ENCODE results near the gene RGS17. TPM values are rescaled to one million over a fixed set of nuclear protein-coding genes. Genes with fewer than 3 reads are reported as not detected.

Gene RGS17
- total and polyA plus RNA-seq, 2 experiments from 2014 or later: 0.15 to 1.1 TPM

DNA sequence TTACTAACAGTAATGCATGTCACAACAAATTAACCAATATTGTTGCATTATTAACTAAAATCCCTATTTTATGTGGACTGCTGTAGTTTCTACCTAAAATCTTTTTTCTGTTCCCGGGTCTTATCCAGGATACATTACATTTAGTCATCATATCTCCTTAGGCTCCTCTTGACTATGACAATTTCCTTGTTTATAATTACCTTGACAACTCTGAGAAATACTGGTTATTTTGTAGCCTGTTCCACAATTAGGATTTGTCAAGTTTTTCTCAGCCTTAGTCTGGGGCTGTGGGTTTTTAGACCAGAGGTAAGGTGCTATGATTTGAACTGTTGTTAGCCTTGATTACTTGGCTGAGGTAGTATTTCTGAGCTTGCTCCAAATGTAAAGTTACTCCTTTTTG, 152.0 kb downstream of the RGS17 start:
- Histone ChIP-seq H3K36me3 (peaks cover 13% of the 10 kb centered on the region), H3K9me3 (ENCODE audit: low read depth) (no peaks in the 10 kb centered on the region), H3K27ac (no peak overlapping the region), H3K4me1 (ENCODE audit: low read depth) (peaks cover 17% of the 10 kb centered on the region), H3K27me3 (no peaks in the 10 kb centered on the region), H3K4me3 (no peak overlapping the region)
- TF ChIP-seq CTCF (IDR thresholded peaks at IDR 0.05; ENCODE audit: low read depth, low read length): no peak
- DNase-seq (ENCODE audit: low read depth in 1 of 2, low spot score in 1 of 2): no peak

DNA sequence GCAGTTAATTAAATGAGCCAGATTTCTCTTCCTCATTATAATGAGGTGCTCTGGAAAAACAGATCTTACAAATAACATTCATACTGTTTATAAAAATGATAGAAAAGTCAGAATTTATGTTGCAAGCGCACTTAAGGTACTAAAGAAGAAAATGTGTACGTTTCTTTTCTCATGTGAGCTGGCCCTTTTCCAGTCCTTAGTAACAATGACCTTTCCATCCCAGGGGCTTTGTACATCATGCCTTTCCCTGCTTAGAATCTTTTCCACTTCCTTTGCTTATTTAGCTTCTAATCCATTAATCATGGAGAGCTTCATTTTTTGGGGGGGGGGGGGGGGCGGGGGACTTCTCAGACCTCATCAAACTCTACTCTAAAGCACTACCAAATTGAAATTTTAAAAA, 153.0 kb downstream of the RGS17 start:
- H3K9me3 ChIP-seq (ENCODE audit: low read depth): no peaks in the 10 kb centered on the region
- H3K4me1 ChIP-seq (ENCODE audit: low read depth): peaks cover 17% of the 10 kb centered on the region
- H3K27me3 ChIP-seq: no peaks in the 10 kb centered on the region
- DNase-seq (ENCODE audit: low read depth in 1 of 2, low spot score in 1 of 2): peak in 1 of 2 donors; percentile 22
- peaks cover 19% of the 10 kb centered on the region for H3K36me3 ChIP-seq
- TF ChIP-seq CTCF (IDR thresholded peaks at IDR 0.05; ENCODE audit: low read depth, low read length): no peak
- no peak overlapping the region for H3K4me3 ChIP-seq
- no peak overlapping the region for H3K27ac ChIP-seq

GRCh38 chr6:152977556-152977955, 153.5 kb downstream of the RGS17 start:
- no peak for TF ChIP-seq CTCF (IDR thresholded peaks at IDR 0.05; ENCODE audit: low read depth, low read length)
- Histone ChIP-seq H3K4me1 (ENCODE audit: low read depth) (peaks cover 17% of the 10 kb centered on the region), H3K36me3 (peaks cover 24% of the 10 kb centered on the region), H3K27ac (no peak overlapping the region), H3K27me3 (no peaks in the 10 kb centered on the region), H3K9me3 (ENCODE audit: low read depth) (no peaks in the 10 kb centered on the region), H3K4me3 (no peak overlapping the region)
- DNase-seq (ENCODE audit: low read depth in 1 of 2, low spot score in 1 of 2): no peak

GRCh38 chr6:152976749-152977148, 154.3 kb downstream of the RGS17 start:
- Histone ChIP-seq H3K27me3 (no peaks in the 10 kb centered on the region), H3K9me3 (ENCODE audit: low read depth) (no peaks in the 10 kb centered on the region), H3K4me1 (ENCODE audit: low read depth) (peaks cover 15% of the 10 kb centered on the region), H3K36me3 (peaks cover 32% of the 10 kb centered on the region), H3K27ac (no peak overlapping the region), H3K4me3 (no peak overlapping the region)
- DNase-seq (ENCODE audit: low read depth in 1 of 2, low spot score in 1 of 2): peak in 1 of 2 donors; percentile 73
- no peak for TF ChIP-seq CTCF (IDR thresholded peaks at IDR 0.05; ENCODE audit: low read depth, low read length)

DNA sequence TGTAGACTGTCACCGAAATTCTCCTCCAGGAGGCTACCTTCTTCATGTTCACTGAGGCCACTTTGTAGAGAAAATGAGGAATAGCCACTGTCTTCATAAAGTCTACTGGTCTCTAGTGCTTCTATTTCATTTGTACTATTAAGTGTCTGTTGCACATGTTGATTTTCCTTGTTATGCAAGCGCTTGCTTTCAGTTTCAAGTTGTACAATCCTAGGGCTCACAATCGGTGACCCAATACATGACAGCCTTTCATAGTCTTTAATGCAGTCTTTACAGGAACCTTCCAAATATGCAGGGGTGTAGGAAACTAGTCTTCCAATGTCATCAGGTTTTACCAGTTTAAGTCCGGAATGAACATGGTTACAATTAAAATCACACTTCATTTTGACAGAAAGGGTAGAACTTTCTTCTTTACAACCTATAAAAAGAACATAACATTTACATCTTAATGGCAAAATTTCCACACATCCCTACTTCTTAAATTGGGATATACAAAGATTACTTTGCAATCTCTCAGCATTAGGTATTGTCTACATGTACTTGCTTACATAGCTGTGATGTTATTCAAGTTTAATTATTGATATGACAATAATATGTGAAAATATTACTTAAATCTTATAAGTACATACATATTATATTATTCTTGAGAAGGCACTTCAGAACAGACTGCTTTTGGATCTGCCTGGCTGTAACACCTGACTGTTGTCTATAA, 155.7 kb downstream of the RGS17 start:
- H3K36me3 ChIP-seq: peaks cover 40% of the 10 kb centered on the region
- H3K4me3 ChIP-seq: no peak overlapping the region
- no peak for TF ChIP-seq CTCF (IDR thresholded peaks at IDR 0.05; ENCODE audit: low read depth, low read length)
- DNase-seq (ENCODE audit: low read depth in 1 of 2, low spot score in 1 of 2): peak in 1 of 2 donors; percentile 38
- no peak overlapping the region for H3K27ac ChIP-seq
- H3K9me3 ChIP-seq (ENCODE audit: low read depth): no peaks in the 10 kb centered on the region
- no peaks in the 10 kb centered on the region for H3K27me3 ChIP-seq
- H3K4me1 ChIP-seq (ENCODE audit: low read depth): peaks cover 3% of the 10 kb centered on the region

Measured in cardiac muscle cell (in vitro differentiated cells and primary cell).